ENCODE data around the gene DTWD2. TPM values are rescaled to one million over a fixed set of nuclear protein-coding genes. Genes with fewer than 3 reads are reported as not detected.
"Not testable (repeated sequence)": the region's sequence is repeated elsewhere in the genome, so short reads cannot be mapped to it uniquely, and the experiment has no call there.

Gene DTWD2
- total RNA-seq, 3 donors from 2014 or later: 5.8 to 11.4 (median 9.2) TPM

DNA sequence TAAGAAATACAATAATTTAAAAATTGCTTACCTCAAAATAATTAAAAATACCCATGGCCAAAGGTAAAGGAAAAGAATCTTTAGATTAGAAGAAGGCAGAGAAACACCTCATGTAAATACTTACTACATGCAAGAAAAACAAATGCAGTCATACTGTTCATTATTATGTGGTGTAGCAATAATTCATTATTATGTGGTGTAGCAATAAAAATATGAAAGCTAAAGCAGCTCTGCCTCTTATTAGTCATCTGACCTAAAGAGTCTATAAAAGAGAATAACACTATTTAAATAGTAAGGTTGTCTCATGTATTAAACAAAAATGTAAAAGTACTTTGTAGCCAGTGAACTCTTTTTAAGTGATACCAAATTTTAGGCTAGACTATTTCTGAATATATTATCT is 6.6 kb downstream of the DTWD2 start:
- no peaks in the 10 kb centered on the region for H3K36me3 ChIP-seq (ENCODE audit: low read depth)
- no peak for ATAC-seq
- intact Hi-C loops (cut with DNase I, micrococcal nuclease): no loop called here
- H3K9me3 ChIP-seq: no peaks in the 10 kb centered on the region
- no peak overlapping the region for H3K4me3 ChIP-seq
- no peak for DNase-seq
- H3K4me1 ChIP-seq (ENCODE audit: low read depth): no peaks in the 10 kb centered on the region
- TF ChIP-seq, protein P1, sequence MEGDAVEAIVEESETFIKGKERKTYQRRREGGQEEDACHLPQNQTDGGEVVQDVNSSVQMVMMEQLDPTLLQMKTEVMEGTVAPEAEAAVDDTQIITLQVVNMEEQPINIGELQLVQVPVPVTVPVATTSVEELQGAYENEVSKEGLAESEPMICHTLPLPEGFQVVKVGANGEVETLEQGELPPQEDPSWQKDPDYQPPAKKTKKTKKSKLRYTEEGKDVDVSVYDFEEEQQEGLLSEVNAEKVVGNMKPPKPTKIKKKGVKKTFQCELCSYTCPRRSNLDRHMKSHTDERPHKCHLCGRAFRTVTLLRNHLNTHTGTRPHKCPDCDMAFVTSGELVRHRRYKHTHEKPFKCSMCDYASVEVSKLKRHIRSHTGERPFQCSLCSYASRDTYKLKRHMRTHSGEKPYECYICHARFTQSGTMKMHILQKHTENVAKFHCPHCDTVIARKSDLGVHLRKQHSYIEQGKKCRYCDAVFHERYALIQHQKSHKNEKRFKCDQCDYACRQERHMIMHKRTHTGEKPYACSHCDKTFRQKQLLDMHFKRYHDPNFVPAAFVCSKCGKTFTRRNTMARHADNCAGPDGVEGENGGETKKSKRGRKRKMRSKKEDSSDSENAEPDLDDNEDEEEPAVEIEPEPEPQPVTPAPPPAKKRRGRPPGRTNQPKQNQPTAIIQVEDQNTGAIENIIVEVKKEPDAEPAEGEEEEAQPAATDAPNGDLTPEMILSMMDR (IDR thresholded peaks at IDR 0.05): no peak

DNA sequence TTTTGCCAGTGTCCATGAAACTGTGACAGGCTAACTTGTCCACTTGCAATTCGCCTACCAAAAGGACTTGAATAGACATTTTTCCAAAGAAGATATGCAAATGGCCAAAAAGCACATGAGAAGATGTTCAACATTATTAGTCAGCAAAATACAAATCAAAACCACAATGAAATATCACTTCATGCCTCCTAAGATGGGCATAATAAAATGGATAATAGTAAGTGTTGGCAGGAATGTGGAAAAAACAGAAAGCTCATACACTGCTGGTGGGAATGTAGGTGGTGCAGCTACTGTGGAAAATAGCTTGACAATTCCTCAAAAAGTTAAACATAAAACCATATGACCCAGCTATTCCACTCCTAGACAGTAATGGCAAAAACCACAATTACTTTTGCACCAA is 7.9 kb downstream of the DTWD2 start:
- Histone ChIP-seq H3K9me3 (no peaks in the 10 kb centered on the region), H3K4me3 (no peak overlapping the region), H3K36me3 (ENCODE audit: low read depth) (no peaks in the 10 kb centered on the region), H3K4me1 (ENCODE audit: low read depth) (no peaks in the 10 kb centered on the region)
- ATAC-seq (no peak), DNase-seq (no peak)
- intact Hi-C loops (cut with DNase I, micrococcal nuclease): no loop called here
- TF ChIP-seq, protein P1 (IDR thresholded peaks at IDR 0.05): no peak

DNA sequence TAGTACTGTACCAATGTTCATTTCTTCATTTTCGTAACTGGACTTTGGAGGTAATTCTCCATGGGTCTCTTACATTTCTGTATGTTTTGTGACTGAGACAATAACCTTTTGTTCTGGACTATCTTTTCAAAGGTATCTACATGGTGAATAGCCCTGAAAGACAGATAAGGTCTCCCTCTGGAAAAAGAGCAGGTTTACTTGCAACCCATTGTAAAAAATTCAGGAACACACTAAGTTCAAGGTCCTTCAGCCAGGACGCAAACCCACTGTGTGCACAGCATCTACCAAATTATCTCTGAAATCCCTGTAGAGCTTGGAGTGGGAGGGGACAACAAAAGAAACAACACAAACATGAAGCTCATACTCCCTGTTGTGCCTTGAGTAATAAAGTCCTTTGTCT is 8.3 kb downstream of the DTWD2 start:
- intact Hi-C loops (cut with DNase I, micrococcal nuclease): no loop called here
- Histone ChIP-seq H3K4me3 (no peak overlapping the region), H3K36me3 (ENCODE audit: low read depth) (no peaks in the 10 kb centered on the region), H3K4me1 (ENCODE audit: low read depth) (no peaks in the 10 kb centered on the region), H3K9me3 (no peaks in the 10 kb centered on the region)
- ATAC-seq (no peak), DNase-seq (no peak)
- TF ChIP-seq, protein P1 (IDR thresholded peaks at IDR 0.05): no peak

DNA sequence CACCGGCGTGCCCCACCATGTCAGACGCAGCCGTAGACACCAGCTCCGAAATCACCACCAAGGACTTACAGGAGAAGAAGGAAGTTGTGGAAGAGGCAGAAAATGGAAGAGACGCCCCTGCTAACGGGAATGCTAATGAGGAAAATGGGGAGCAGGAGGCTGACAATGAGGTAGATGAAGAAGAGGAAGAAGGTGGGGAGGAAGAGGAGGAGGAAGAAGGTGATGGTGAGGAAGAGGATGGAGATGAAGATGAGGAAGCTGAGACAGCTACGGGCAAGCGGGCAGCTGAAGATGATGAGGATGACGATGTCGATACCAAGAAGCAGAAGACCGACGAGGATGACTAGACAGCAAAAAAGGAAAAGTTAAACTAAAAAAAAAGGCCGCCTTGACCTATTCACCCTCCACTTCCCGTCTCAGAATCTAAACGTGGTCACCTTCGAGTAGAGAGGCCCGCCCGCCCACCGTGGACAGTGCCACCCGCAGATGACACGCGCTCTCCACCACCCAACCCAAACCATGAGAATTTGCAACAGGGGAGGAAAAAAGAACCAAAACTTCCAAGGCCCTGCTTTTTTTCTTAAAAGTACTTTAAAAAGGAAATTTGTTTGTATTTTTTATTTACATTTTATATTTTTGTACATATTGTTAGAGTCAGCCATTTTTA is 14.4 kb downstream of the DTWD2 start:
- H3K36me3 ChIP-seq (ENCODE audit: low read depth); H3K9me3 ChIP-seq; H3K4me3 ChIP-seq; intact Hi-C loops (cut with DNase I, micrococcal nuclease); DNase-seq; ATAC-seq; H3K4me1 ChIP-seq (ENCODE audit: low read depth): not testable (repeated sequence)

DNA sequence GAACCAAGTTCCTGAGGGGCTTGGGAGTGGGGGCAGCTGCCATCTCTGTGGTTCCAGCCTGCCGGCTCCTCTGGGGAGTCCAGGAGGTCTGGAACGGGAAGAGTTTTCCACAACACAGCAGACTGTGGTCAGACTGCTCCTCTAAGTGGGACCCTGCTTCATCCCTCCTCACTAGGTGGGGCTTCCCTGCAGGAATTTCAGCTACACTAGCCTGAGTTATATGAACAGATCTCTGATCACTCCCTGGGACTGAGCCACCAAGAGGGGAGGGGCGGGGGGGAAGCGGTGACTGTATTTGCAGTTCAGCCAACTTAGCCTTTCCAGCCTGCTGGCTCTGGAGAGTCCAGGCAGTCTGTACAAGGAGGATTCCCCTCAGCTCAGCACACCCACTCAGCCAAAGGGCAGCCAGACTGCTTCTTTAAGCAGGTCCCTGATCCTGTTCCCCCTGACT is 19.4 kb downstream of the DTWD2 start:
- ATAC-seq: no peak
- Histone ChIP-seq H3K9me3 (no peaks in the 10 kb centered on the region), H3K36me3 (ENCODE audit: low read depth) (no peaks in the 10 kb centered on the region), H3K4me3 (no peak overlapping the region), H3K4me1 (ENCODE audit: low read depth) (no peaks in the 10 kb centered on the region)
- intact Hi-C loops (cut with DNase I, micrococcal nuclease): no loop called here
- DNase-seq: no peak
- TF ChIP-seq, protein P1 (IDR thresholded peaks at IDR 0.05): no peak

DNA sequence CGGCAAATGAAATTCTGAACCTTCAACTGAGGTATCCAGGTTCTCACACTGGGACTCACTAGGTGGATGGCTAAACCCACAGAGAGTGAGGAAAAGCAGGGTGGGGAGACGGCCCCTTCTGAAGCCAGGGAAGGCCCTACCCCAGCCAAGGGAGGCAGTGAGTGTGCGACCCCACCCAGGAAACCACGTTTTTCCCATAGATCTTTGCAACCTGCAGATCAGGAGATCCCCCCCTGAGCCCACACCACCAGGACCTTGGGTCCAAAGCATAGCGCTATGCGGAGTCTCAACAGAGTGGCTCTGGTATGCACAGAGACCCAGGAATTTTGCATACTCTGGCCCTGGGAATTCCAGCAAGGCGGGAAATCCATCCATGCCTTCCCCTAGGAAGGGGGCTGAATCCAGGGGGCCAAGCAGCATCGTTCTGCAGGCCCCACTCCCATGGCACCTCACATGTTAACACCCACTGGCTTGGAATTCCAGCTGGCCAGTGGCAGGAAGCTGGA is 19.9 kb downstream of the DTWD2 start:
- no peaks in the 10 kb centered on the region for H3K4me1 ChIP-seq (ENCODE audit: low read depth)
- no peaks in the 10 kb centered on the region for H3K36me3 ChIP-seq (ENCODE audit: low read depth)
- H3K4me3 ChIP-seq: no peak overlapping the region
- TF ChIP-seq, protein P1 (IDR thresholded peaks at IDR 0.05): no peak
- H3K9me3 ChIP-seq: no peaks in the 10 kb centered on the region
- ATAC-seq: no peak
- no peak for DNase-seq
- intact Hi-C loops (cut with DNase I, micrococcal nuclease): no loop called here
